ENCODE results near the gene DOCK2.
"Not testable (repeated sequence)": the region's sequence is repeated elsewhere in the genome, so short reads cannot be mapped to it uniquely, and the experiment has no call there.

The DOCK2 gene

GRCh38 chr5:169721771-169722170 lies 84.7 kb downstream of the DOCK2 start:
- no peak for DNase-seq

GRCh38 chr5:169723103-169723831 lies 86.2 kb downstream of the DOCK2 start:
- DNase-seq, result no peak

- DNase-seq, result no peak
These were observed 87.4 kb downstream of the DOCK2 start for GRCh38 chr5:169724303-169725087.

- not testable (repeated sequence) for DNase-seq
These were observed 88.6 kb downstream of the DOCK2 start for GRCh38 chr5:169725665-169726064.

- DNase-seq, result no peak
These were observed 91.3 kb downstream of the DOCK2 start for GRCh38 chr5:169728418-169728817.

GRCh38 chr5:169731221-169731620 lies 94.1 kb downstream of the DOCK2 start:
- no peak for DNase-seq

- no peak for DNase-seq
These were observed 95.8 kb downstream of the DOCK2 start for GRCh38 chr5:169732841-169733240.

- no peak for DNase-seq
These were observed 98.8 kb downstream of the DOCK2 start for GRCh38 chr5:169735913-169736312.

GRCh38 chr5:169736653-169737052 lies 99.6 kb downstream of the DOCK2 start:
- DNase-seq, result no peak

GRCh38 chr5:169740435-169740834 lies 103.4 kb downstream of the DOCK2 start:
- DNase-seq, result no peak

GRCh38 chr5:169742771-169743296 lies 105.8 kb downstream of the DOCK2 start:
- peak; percentile 89 for DNase-seq

- no peak for DNase-seq
These were observed 107.3 kb downstream of the DOCK2 start for GRCh38 chr5:169744336-169744735.

GRCh38 chr5:169745441-169746146 lies 108.5 kb downstream of the DOCK2 start:
- peak; percentile 82 for DNase-seq

GRCh38 chr5:169746147-169746694 lies 109.1 kb downstream of the DOCK2 start:
- DNase-seq, result no peak

GRCh38 chr5:169748174-169748573 lies 111.1 kb downstream of the DOCK2 start:
- DNase-seq, result no peak

- no peak for DNase-seq
These were observed 112.2 kb downstream of the DOCK2 start for GRCh38 chr5:169749295-169749694.

- no peak for DNase-seq
These were observed 114.4 kb downstream of the DOCK2 start for GRCh38 chr5:169751490-169751889.

GRCh38 chr5:169752566-169752965 lies 115.5 kb downstream of the DOCK2 start:
- DNase-seq, result not testable (repeated sequence)

- peak; percentile 75 for DNase-seq
These were observed 116.7 kb downstream of the DOCK2 start for GRCh38 chr5:169753795-169754194.

GRCh38 chr5:169754737-169755136 lies 117.7 kb downstream of the DOCK2 start:
- no peak for DNase-seq

- no peak for DNase-seq
These were observed 119.1 kb downstream of the DOCK2 start for GRCh38 chr5:169756071-169756765.

- DNase-seq, result peak; percentile 47
These were observed 119.9 kb downstream of the DOCK2 start for GRCh38 chr5:169757016-169757415.
